GM21526 (cell line): ENCODE results near the gene SRCIN1.
"Not testable (repeated sequence)": the region's sequence is repeated elsewhere in the genome, so short reads cannot be mapped to it uniquely, and the experiment has no call there.

ENCODE experiments used
- ATAC-seq: cut with Tn5 transposase; IDR thresholded peaks from one replicate; pipeline ENCODE4 v1.9.1; 2021; ENCODE audit warnings: moderate library complexity; ENCODE audit not compliant: unreplicated experiment, low FRiP score

SRCIN1 gene

GRCh38 chr17:38489774-38490173, 116.0 kb downstream of the SRCIN1 start:
- not testable (repeated sequence) for ATAC-seq

- peak; percentile 61 for ATAC-seq
Observed at GRCh38 chr17:38485681-38486298, 120.0 kb downstream of the SRCIN1 start.

- no peak for ATAC-seq
Observed at GRCh38 chr17:38485146-38485468, 120.6 kb downstream of the SRCIN1 start.

- not testable (repeated sequence) for ATAC-seq
Observed at GRCh38 chr17:38484242-38485145, 121.3 kb downstream of the SRCIN1 start.

GRCh38 chr17:38482700-38483043, 123.1 kb downstream of the SRCIN1 start:
- ATAC-seq = not testable (repeated sequence)

GRCh38 chr17:38482039-38482699, 123.6 kb downstream of the SRCIN1 start:
- ATAC-seq = not testable (repeated sequence)
